ENCODE results near the gene ITPR2.

Gene ITPR2

GRCh38 chr12:26807292-26807691, 25.7 kb downstream of the ITPR2 start:
- TF ChIP-seq CTCF (IDR thresholded peaks at IDR 0.05; ENCODE audit: low read depth, low read length) = no peak
- H3K4me3 ChIP-seq (ENCODE audit: low read depth, low read length) = no peak overlapping the region

- H3K4me3 ChIP-seq (ENCODE audit: low read depth, low read length) = no peak overlapping the region
- no peak for TF ChIP-seq CTCF (IDR thresholded peaks at IDR 0.05; ENCODE audit: low read depth, low read length)
These were observed 26.4 kb downstream of the ITPR2 start for GRCh38 chr12:26806556-26806955.

- no peak for TF ChIP-seq CTCF (IDR thresholded peaks at IDR 0.05; ENCODE audit: low read depth, low read length)
- H3K4me3 ChIP-seq (ENCODE audit: low read depth, low read length) = no peak overlapping the region
These were observed 27.5 kb downstream of the ITPR2 start for GRCh38 chr12:26805401-26805971.

- TF ChIP-seq CTCF (IDR thresholded peaks at IDR 0.05; ENCODE audit: low read depth, low read length) = no peak
These were observed 29.4 kb downstream of the ITPR2 start for GRCh38 chr12:26803552-26803951.

GRCh38 chr12:26801486-26801885, 31.5 kb downstream of the ITPR2 start:
- TF ChIP-seq CTCF (IDR thresholded peaks at IDR 0.05; ENCODE audit: low read depth, low read length) = no peak
- no peak overlapping the region for H3K4me3 ChIP-seq (ENCODE audit: low read depth, low read length)

More at GRCh38 chr12:26803552-26803951, 29.4 kb downstream of the ITPR2 start:
- H3K4me3 ChIP-seq (ENCODE audit: low read depth, low read length) = no peak overlapping the region

GRCh38 chr12:26800858-26801257, 32.1 kb downstream of the ITPR2 start:
- TF ChIP-seq CTCF (IDR thresholded peaks at IDR 0.05; ENCODE audit: low read depth, low read length) = no peak
- no peak overlapping the region for H3K4me3 ChIP-seq (ENCODE audit: low read depth, low read length)

GRCh38 chr12:26800347-26800746, 32.6 kb downstream of the ITPR2 start:
- H3K4me3 ChIP-seq (ENCODE audit: low read depth, low read length) = no peak overlapping the region
- no peak for TF ChIP-seq CTCF (IDR thresholded peaks at IDR 0.05; ENCODE audit: low read depth, low read length)
